Karpas-422 (cell line): ENCODE results near the gene RXRA. TPM values are rescaled to one million over a fixed set of nuclear protein-coding genes. Genes with fewer than 3 reads are reported as not detected.

Experiments used
- DNase-seq: peaks from one replicate; pipeline ENCODE4 v3.0.0-alpha.2; 2015
- H2AFZ ChIP-seq: fragments of 200-600 bp; sonication (generic); 2 replicates; pipeline ENCODE4 v1.6.1; 2014; ENCODE audit warnings: antibody characterized with exemption, low read length, mixed read lengths
- H3K27ac ChIP-seq: fragments of 200-600 bp; sonication (generic); 2 replicates; pipeline ENCODE4 v1.5.1; 2014; ENCODE audit warnings: mild to moderate bottlenecking, low read length, moderate library complexity
- H3K27me3 ChIP-seq: fragments of 200-600 bp; sonication (generic); 2 replicates; pipeline ENCODE4 v1.6.1; 2014; ENCODE audit warnings: low read length, mixed read lengths
- H3K36me3 ChIP-seq: fragments of 200-600 bp; sonication (generic); 2 replicates; pipeline ENCODE4 v1.6.1; 2014; ENCODE audit warnings: low read length, mixed read lengths; ENCODE audit not compliant: insufficient read depth
- H3K4me1 ChIP-seq: fragments of 200-600 bp; sonication (generic); 2 replicates; pipeline ENCODE4 v1.6.1; 2014; ENCODE audit warnings: mild to moderate bottlenecking, low read length, mixed read lengths
- H3K4me2 ChIP-seq: fragments of 200-600 bp; sonication (generic); 2 replicates; pipeline ENCODE4 v1.6.1; 2014; ENCODE audit warnings: low read length, low read depth, mild to moderate bottlenecking; ENCODE audit not compliant: poor library complexity, severe bottlenecking
- H3K4me3 ChIP-seq: fragments of 200-600 bp; sonication (generic); 2 replicates; pipeline ENCODE4 v1.5.1; 2014; ENCODE audit warnings: mild to moderate bottlenecking, antibody characterized with exemption, low read length, mixed read lengths
- H3K79me2 ChIP-seq: fragments of 200-600 bp; sonication (generic); 2 replicates; pipeline ENCODE4 v1.6.1; 2014; ENCODE audit warnings: mild to moderate bottlenecking, low read length, mixed read lengths
- H3K9ac ChIP-seq: fragments of 200-600 bp; sonication (generic); 2 replicates; pipeline ENCODE4 v1.6.0; 2014; ENCODE audit warnings: low read length
- H3K9me2 ChIP-seq: fragments of 200-600 bp; sonication (generic), shearing (Covaris generic); replicated peaks from 2 replicates; pipeline ENCODE4 v1.6.0; 2014; ENCODE audit warnings: mild to moderate bottlenecking, low read length, moderate library complexity; ENCODE audit not compliant: insufficient read depth
- H3K9me3 ChIP-seq: fragments of 300-700, 200-600 bp; sonication (generic); 2 replicates; pipeline ENCODE4 v1.6.1; 2014; ENCODE audit warnings: low read length, mixed read lengths
- H4K20me1 ChIP-seq: fragments of 200-600 bp; sonication (generic); 2 replicates; pipeline ENCODE4 v1.6.1; 2014; ENCODE audit warnings: mild to moderate bottlenecking, antibody characterized with exemption, low read length, low read depth; ENCODE audit not compliant: insufficient read depth
- total RNA-seq: library from RNA; depleted of rRNA; stranded (reverse); fragments of >200 nt; shearing (Covaris generic); gene quantifications from 2 replicates; pipeline ENCODE4 v1.2.3, GENCODE V29; 2014; ENCODE audit warnings: low replicate concordance

RXRA gene
- total RNA-seq, 1 experiment from 2014 or later: not detected

DNA sequence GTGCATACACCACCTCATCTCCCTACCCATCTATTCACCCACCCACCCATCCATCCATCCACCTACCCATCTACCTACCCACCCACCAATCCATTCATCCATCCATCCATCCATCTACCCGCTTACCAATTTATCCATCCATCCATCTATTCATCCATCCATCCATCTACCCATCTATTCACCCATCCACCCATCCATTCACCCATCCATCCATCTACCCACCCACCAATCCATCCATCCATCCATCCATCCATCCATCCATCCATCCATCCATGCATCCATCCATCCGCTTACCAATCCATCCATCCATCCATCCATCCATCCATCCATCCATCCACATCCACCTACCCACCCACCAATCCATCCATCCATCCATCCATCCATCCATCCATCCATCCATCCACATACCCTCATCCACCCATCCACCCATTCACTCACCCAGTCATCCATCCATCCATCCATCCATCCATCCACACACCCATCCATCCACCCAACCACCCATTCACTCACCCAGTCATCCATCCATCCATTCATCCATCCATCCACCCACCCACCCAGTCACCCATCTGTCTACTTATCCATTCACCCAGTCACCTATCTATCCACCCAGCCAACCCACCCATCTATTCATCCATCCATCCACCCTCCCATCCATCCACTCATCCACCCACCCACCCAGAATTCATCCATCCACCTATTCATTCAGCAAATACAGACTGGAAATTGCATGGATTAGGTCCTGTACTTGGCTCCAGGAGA, 125.6 kb downstream of the RXRA start:
- no peak overlapping the region for H3K27ac ChIP-seq
- no peaks in the 10 kb centered on the region for H3K79me2 ChIP-seq
- no peaks in the 10 kb centered on the region for H3K36me3 ChIP-seq
- H3K4me1 ChIP-seq: peaks cover 10% of the 10 kb centered on the region
- H3K27me3 ChIP-seq: no peaks in the 10 kb centered on the region
- no peak overlapping the region for H2AFZ ChIP-seq
- H3K9me3 ChIP-seq: peaks cover 13% of the 10 kb centered on the region
- no peaks in the 10 kb centered on the region for H4K20me1 ChIP-seq
- no peak overlapping the region for H3K4me2 ChIP-seq
- H3K9me2 ChIP-seq: no peaks in the 10 kb centered on the region
- no peak for DNase-seq
- H3K4me3 ChIP-seq: no peak overlapping the region
- H3K9ac ChIP-seq: no peak overlapping the region

GRCh38 chr9:134452728-134453127, 126.5 kb downstream of the RXRA start:
- H3K9ac ChIP-seq: no peak overlapping the region
- H3K4me3 ChIP-seq: no peak overlapping the region
- no peak overlapping the region for H2AFZ ChIP-seq
- H4K20me1 ChIP-seq: no peaks in the 10 kb centered on the region
- no peaks in the 10 kb centered on the region for H3K27me3 ChIP-seq
- H3K9me3 ChIP-seq: peaks cover 12% of the 10 kb centered on the region
- DNase-seq: no peak
- H3K79me2 ChIP-seq: no peaks in the 10 kb centered on the region
- H3K9me2 ChIP-seq: no peaks in the 10 kb centered on the region
- no peaks in the 10 kb centered on the region for H3K36me3 ChIP-seq
- H3K27ac ChIP-seq: no peak overlapping the region
- no peak overlapping the region for H3K4me2 ChIP-seq
- H3K4me1 ChIP-seq: peaks cover 10% of the 10 kb centered on the region

DNA sequence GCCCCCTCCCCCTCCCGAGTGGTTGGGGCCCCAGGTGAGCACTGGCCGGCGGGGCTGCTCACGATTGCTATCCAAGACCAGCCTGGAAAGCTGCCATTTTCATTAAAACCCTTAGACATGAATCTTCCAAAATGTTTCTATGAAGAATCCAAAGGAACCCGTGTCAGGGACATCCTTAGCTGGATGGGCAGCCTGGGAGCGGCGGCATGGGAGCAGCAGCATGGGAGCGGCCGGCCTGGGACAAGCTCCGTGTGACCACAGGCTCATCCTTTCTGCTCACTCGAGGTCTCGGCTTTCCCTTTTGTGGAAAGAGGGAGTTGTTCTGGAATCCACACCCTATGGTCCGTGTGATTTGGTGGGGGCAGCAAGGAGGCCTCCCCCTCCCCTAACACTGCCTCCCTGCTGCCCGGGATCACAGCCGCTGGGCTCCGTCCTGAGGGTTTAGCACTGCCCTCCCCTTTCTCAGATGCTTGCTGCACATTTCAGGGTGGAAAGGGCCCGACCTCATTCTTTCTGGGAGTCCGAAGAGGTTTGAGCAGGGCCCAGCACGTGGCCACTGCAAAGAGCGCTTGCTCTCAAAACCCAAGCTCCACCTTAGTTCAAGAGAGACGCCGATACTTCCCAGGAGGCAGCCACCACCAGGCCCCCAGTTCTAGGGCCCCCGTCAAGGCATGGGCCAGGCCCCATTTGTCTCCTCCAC, 127.7 kb downstream of the RXRA start:
- no peaks in the 10 kb centered on the region for H4K20me1 ChIP-seq
- no peaks in the 10 kb centered on the region for H3K79me2 ChIP-seq
- no peaks in the 10 kb centered on the region for H3K27me3 ChIP-seq
- H3K4me2 ChIP-seq: no peak overlapping the region
- no peaks in the 10 kb centered on the region for H3K9me2 ChIP-seq
- H3K4me3 ChIP-seq: no peak overlapping the region
- H3K9ac ChIP-seq: no peak overlapping the region
- no peak overlapping the region for H2AFZ ChIP-seq
- no peaks in the 10 kb centered on the region for H3K36me3 ChIP-seq
- no peaks in the 10 kb centered on the region; the same call in 1 of the 2 replicates for H3K9me3 ChIP-seq
- peaks cover 10% of the 10 kb centered on the region for H3K4me1 ChIP-seq
- no peak for DNase-seq
- H3K27ac ChIP-seq: no peak overlapping the region

DNA sequence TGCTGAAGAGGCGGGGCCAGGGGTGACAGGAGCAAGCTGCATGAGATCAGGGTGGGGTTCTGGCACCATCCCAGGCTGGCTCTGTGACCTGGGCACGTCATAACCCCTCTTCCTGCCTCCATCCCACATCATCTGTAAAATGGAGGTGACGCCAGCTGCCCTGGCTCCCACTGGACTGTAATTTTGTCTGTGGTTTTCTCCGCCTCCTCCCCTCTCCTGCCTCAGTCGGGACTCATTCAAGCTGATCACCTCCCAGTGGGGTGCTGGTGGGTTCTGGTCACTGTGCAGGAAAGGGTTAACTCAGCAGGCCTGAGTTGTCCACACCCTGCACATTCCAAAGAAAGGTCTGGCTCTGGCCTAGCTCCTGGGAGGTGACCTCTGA, 128.2 kb downstream of the RXRA start:
- H3K27ac ChIP-seq: no peak overlapping the region
- H2AFZ ChIP-seq: no peak overlapping the region

GRCh38 chr9:134455021-134455471, 128.8 kb downstream of the RXRA start:
- Histone ChIP-seq H3K4me3 (no peak overlapping the region), H3K36me3 (no peaks in the 10 kb centered on the region), H3K9me3 (no peaks in the 10 kb centered on the region), H3K4me2 (no peak overlapping the region), H3K9ac (no peak overlapping the region), H3K27ac (no peak overlapping the region), H2AFZ (no peak overlapping the region), H3K79me2 (no peaks in the 10 kb centered on the region), H3K4me1 (peaks cover 6% of the 10 kb centered on the region), H4K20me1 (no peaks in the 10 kb centered on the region), H3K27me3 (no peaks in the 10 kb centered on the region), H3K9me2 (no peaks in the 10 kb centered on the region)
- DNase-seq: no peak

More for the DNA sequence above, 128.2 kb downstream of the RXRA start:
- Histone ChIP-seq H3K9me2 (no peaks in the 10 kb centered on the region), H3K4me2 (no peak overlapping the region), H3K36me3 (no peaks in the 10 kb centered on the region), H3K9me3 (no peaks in the 10 kb centered on the region; the same call in 1 of the 2 replicates), H3K4me1 (peaks cover 10% of the 10 kb centered on the region), H3K27me3 (no peaks in the 10 kb centered on the region), H3K79me2 (no peaks in the 10 kb centered on the region), H3K9ac (no peak overlapping the region), H4K20me1 (no peaks in the 10 kb centered on the region), H3K4me3 (no peak overlapping the region)
- DNase-seq: no peak

GRCh38 chr9:134455537-134455933, 129.3 kb downstream of the RXRA start:
- Histone ChIP-seq H3K4me3 (no peak overlapping the region), H3K4me1 (peaks cover 1% of the 10 kb centered on the region), H2AFZ (no peak overlapping the region), H3K9ac (no peak overlapping the region), H3K9me3 (no peaks in the 10 kb centered on the region), H3K27me3 (no peaks in the 10 kb centered on the region), H4K20me1 (no peaks in the 10 kb centered on the region), H3K9me2 (no peaks in the 10 kb centered on the region), H3K4me2 (no peak overlapping the region), H3K36me3 (no peaks in the 10 kb centered on the region), H3K27ac (no peak overlapping the region), H3K79me2 (no peaks in the 10 kb centered on the region)
- DNase-seq: no peak

GRCh38 chr9:134455934-134456755, 129.9 kb downstream of the RXRA start:
- Histone ChIP-seq H3K79me2 (no peaks in the 10 kb centered on the region), H2AFZ (no peak overlapping the region), H3K27me3 (no peaks in the 10 kb centered on the region), H3K4me3 (no peak overlapping the region), H3K4me1 (no peaks in the 10 kb centered on the region), H3K27ac (no peak overlapping the region), H3K9me2 (no peaks in the 10 kb centered on the region), H4K20me1 (no peaks in the 10 kb centered on the region), H3K4me2 (no peak overlapping the region), H3K9me3 (no peaks in the 10 kb centered on the region), H3K36me3 (no peaks in the 10 kb centered on the region), H3K9ac (no peak overlapping the region)
- no peak for DNase-seq

DNA sequence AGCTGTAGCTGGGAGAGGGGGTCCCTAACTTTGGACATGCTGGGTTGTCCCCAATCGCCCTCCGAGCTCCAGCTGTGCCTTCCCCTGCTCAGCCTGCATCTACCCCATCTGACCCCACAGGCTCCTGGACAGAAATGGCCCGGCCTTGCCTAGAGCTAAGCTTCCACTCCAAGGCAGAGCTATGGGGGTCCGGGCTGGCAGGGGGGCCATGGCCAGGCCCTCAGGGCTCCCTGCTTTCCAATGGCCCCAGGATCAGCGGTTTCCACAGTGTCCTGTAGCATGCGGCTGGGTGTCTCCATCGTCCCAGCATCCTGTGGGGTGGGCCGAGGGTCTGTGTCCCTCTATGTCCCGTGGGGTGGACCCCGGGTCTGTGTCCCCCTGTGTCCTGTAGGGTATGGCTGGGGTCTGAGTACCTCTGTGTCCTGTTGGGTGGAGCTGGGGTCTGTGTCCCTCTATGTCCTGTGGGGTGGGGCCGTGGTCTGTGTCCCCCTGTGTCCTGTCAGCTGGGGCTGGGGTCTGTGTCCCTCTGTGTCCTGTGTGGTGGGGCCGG, 130.6 kb downstream of the RXRA start:
- no peaks in the 10 kb centered on the region for H3K9me3 ChIP-seq
- H3K9ac ChIP-seq: no peak overlapping the region
- no peak overlapping the region for H3K4me3 ChIP-seq
- no peak overlapping the region for H2AFZ ChIP-seq
- H3K9me2 ChIP-seq: no peaks in the 10 kb centered on the region
- H3K4me1 ChIP-seq: no peaks in the 10 kb centered on the region
- no peak for DNase-seq
- H3K27ac ChIP-seq: no peak overlapping the region
- no peak overlapping the region for H3K4me2 ChIP-seq
- H3K36me3 ChIP-seq: no peaks in the 10 kb centered on the region
- no peaks in the 10 kb centered on the region for H4K20me1 ChIP-seq
- H3K27me3 ChIP-seq: no peaks in the 10 kb centered on the region
- H3K79me2 ChIP-seq: no peaks in the 10 kb centered on the region
